Cortex of kidney (tissue), 1 donor: ENCODE results near the gene HSD17B3.
"Not testable (repeated sequence)": the region's sequence is repeated elsewhere in the genome, so short reads cannot be mapped to it uniquely, and the experiment has no call there.

Experiments
- DNase-seq: peaks from one replicate; lab custom pipeline; 2025; lab: John Stamatoyannopoulos, UW

The HSD17B3 gene

GRCh38 chr9:96306958-96307357, 5.0 kb upstream of the HSD17B3 start:
- not testable (repeated sequence) for DNase-seq

GRCh38 chr9:96305171-96305570, 3.2 kb upstream of the HSD17B3 start:
- no peak for DNase-seq

GRCh38 chr9:96304230-96304629, 2.3 kb upstream of the HSD17B3 start:
- no peak for DNase-seq

GRCh38 chr9:96299823-96300222, 2.2 kb downstream of the HSD17B3 start:
- no peak for DNase-seq

- DNase-seq = no peak
These were observed 7.8 kb downstream of the HSD17B3 start for GRCh38 chr9:96294159-96294545.

- no peak for DNase-seq
These were observed 8.3 kb downstream of the HSD17B3 start for GRCh38 chr9:96293498-96294158.

GRCh38 chr9:96289392-96289791, 12.6 kb downstream of the HSD17B3 start:
- DNase-seq = no peak

GRCh38 chr9:96281641-96282040, 20.3 kb downstream of the HSD17B3 start:
- DNase-seq = no peak

- DNase-seq = no peak
These were observed 22.0 kb downstream of the HSD17B3 start for GRCh38 chr9:96279932-96280331.

GRCh38 chr9:96274939-96275338, 27.0 kb downstream of the HSD17B3 start:
- DNase-seq = no peak

GRCh38 chr9:96270236-96270744, 31.7 kb downstream of the HSD17B3 start:
- DNase-seq = no peak

- no peak for DNase-seq
These were observed 43.0 kb downstream of the HSD17B3 start for GRCh38 chr9:96258967-96259366.

- DNase-seq = no peak
These were observed 45.2 kb downstream of the HSD17B3 start for GRCh38 chr9:96256800-96257199.

- DNase-seq = no peak
These were observed 46.3 kb downstream of the HSD17B3 start for GRCh38 chr9:96255698-96256097.

- DNase-seq = no peak
These were observed 48.8 kb downstream of the HSD17B3 start for GRCh38 chr9:96253059-96253696.

GRCh38 chr9:96251451-96251850, 50.5 kb downstream of the HSD17B3 start:
- DNase-seq = no peak

GRCh38 chr9:96249746-96250145, 52.2 kb downstream of the HSD17B3 start:
- DNase-seq = no peak

GRCh38 chr9:96246267-96246671, 55.7 kb downstream of the HSD17B3 start:
- no peak for DNase-seq

- DNase-seq = no peak
These were observed 56.6 kb downstream of the HSD17B3 start for GRCh38 chr9:96245399-96245798.

GRCh38 chr9:96243778-96244177, 58.2 kb downstream of the HSD17B3 start:
- no peak for DNase-seq

GRCh38 chr9:96242811-96243210, 59.2 kb downstream of the HSD17B3 start:
- no peak for DNase-seq

- no peak for DNase-seq
These were observed 60.6 kb downstream of the HSD17B3 start for GRCh38 chr9:96241391-96241809.

GRCh38 chr9:96236854-96237550, 65.0 kb downstream of the HSD17B3 start:
- no peak for DNase-seq
